Measurements from ENCODE around the gene TMEM221. TPM values are rescaled to one million over a fixed set of nuclear protein-coding genes. Genes with fewer than 3 reads are reported as not detected.
A peak's percentile ranks its signal among the peaks of the same experiment; 100 is the strongest.
"Not testable (repeated sequence)": the region's sequence is repeated elsewhere in the genome, so short reads cannot be mapped to it uniquely, and the experiment has no call there.

Gene TMEM221
- total and polyA plus RNA-seq, 7 donors = 0.23 to 1.8 (median 1.0) TPM; not detected in 3

DNA sequence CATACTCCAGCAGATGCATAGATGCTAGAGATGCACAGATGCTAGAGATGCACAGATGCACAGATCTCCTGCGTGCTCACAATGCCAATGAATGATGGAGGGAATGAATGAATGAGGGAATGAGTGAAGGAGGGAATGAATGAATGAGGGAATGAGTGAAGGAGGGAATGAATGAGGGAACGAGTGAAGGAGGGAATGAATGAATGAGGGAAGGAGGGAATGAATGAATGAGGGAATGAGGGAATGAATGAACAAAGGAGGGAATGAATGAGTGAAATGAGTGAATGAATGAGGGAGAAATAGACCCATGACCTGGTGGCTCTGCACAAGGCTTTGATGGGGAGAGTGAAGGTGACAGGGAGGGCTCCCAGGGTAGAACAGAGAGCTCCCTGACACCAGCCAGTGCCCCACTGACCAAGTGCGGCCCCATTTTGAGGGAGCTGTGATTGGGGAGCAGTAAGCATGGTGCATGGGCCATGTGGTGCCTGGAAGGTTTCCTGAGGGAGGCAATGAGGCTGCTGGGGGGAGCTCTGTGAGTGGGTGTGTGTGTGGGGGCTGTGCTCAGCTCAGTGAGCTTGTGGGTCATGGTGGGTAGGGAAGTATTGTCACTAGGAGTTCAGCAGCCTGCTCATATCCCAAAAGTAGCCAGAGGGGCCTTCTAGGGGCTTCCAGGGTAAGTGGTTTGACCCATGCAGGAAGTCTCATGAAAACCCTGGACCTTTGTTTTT is 34.6 kb upstream of the TMEM221 start:
- Histone ChIP-seq H3K27me3 (no peaks in the 10 kb centered on the region), H3K4me3 (no peak overlapping the region), H3K9me3 (no peaks in the 10 kb centered on the region), H3K4me1 (peaks cover 0 to 8% (median 0%) of the 10 kb centered on the region in 4 donors), H3K27ac (no peak overlapping the region), H3K36me3 (peaks cover 0 to 18% (median 4%) of the 10 kb centered on the region in 4 donors)
- TF ChIP-seq, protein P1, sequence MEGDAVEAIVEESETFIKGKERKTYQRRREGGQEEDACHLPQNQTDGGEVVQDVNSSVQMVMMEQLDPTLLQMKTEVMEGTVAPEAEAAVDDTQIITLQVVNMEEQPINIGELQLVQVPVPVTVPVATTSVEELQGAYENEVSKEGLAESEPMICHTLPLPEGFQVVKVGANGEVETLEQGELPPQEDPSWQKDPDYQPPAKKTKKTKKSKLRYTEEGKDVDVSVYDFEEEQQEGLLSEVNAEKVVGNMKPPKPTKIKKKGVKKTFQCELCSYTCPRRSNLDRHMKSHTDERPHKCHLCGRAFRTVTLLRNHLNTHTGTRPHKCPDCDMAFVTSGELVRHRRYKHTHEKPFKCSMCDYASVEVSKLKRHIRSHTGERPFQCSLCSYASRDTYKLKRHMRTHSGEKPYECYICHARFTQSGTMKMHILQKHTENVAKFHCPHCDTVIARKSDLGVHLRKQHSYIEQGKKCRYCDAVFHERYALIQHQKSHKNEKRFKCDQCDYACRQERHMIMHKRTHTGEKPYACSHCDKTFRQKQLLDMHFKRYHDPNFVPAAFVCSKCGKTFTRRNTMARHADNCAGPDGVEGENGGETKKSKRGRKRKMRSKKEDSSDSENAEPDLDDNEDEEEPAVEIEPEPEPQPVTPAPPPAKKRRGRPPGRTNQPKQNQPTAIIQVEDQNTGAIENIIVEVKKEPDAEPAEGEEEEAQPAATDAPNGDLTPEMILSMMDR (IDR thresholded peaks at IDR 0.05) = no peak
- TF ChIP-seq EP300 (IDR thresholded peaks at IDR 0.05) (no peak), POLR2AphosphoS5 (IDR thresholded peaks at IDR 0.05) (no peak), POLR2A (IDR thresholded peaks at IDR 0.05) (no peak)
- DNase-seq = no peak
- 77 to 89% methylated on average over 3 of the region's 3 CpGs for WGBS, 2 donors
- intact Hi-C loops (cut with DNase I) = no loop called here

DNA sequence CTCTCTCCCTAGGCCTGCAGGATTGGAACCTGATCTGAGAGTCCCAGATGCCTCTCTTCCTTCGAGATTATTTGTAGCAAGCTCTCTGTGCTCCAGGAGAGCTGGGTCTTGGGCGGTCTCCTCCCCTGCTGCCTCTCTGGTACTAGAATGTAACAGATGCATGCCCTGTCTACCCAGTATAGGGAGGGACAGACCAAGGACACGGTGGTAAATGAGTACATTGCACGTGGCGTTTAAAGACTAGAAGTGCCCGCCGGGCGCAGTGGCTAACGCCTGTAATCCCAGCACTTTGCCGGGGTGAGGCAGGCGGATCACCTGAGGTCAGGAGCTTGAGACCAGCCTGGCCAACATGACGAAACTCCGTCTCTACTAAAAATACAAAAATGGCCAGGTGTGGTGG is 33.5 kb upstream of the TMEM221 start:
- 83 to 86% methylated on average over 13 of the region's 13 CpGs for WGBS, 2 donors
- Histone ChIP-seq H3K36me3 (peaks cover 0 to 8% (median 0%) of the 10 kb centered on the region in 4 donors), H3K27me3 (no peaks in the 10 kb centered on the region), H3K27ac (no peak overlapping the region), H3K9me3 (no peaks in the 10 kb centered on the region), H3K4me1 (peaks cover 0 to 7% (median 0%) of the 10 kb centered on the region in 4 donors), H3K4me3 (no peak overlapping the region)
- intact Hi-C loops (cut with DNase I) = no loop called here
- TF ChIP-seq EP300 (IDR thresholded peaks at IDR 0.05) (no peak), POLR2AphosphoS5 (IDR thresholded peaks at IDR 0.05) (no peak), POLR2A (IDR thresholded peaks at IDR 0.05) (no peak)
- TF ChIP-seq, protein P1 (IDR thresholded peaks at IDR 0.05) = no peak
- DNase-seq = no peak

DNA sequence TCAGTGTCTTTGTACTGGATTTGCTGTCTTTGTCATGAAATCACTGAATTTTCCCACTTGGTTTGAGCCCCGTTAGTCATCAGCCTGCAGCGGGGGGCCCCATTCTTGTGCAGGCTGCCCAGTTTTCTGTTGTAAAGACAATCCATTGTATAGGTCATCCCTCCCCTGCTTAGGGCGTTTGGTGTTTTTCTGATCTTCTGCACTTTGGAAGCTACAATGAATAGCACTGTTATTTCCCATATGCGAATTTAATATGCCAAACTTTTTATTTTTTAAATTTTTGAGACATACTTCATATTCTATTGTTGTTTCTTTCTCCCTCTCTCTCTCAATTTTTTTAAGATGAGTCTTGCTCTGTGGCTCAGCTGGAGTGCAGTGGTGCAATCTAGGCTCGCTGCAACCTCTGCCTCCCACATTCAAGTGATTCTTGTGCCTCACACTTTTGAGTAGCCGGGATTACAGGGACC is 30.9 kb upstream of the TMEM221 start:
- no peaks in the 10 kb centered on the region for H3K9me3 ChIP-seq
- no peaks in the 10 kb centered on the region for H3K36me3 ChIP-seq
- TF ChIP-seq POLR2AphosphoS5 (IDR thresholded peaks at IDR 0.05) = no peak
- no peak for TF ChIP-seq EP300 (IDR thresholded peaks at IDR 0.05)
- H3K27me3 ChIP-seq = no peaks in the 10 kb centered on the region
- intact Hi-C loops (cut with DNase I) = no loop called here
- 85 to 86% methylated on average over 6 of the region's 6 CpGs for WGBS, 2 donors
- peak overlapping the region in 3 of 4 donors; percentile 18 to 32 (median 20) for H3K27ac ChIP-seq
- DNase-seq = no peak
- no peak overlapping the region for H3K4me3 ChIP-seq
- H3K4me1 ChIP-seq = peaks cover 0 to 19% (median 12%) of the 10 kb centered on the region in 4 donors

DNA sequence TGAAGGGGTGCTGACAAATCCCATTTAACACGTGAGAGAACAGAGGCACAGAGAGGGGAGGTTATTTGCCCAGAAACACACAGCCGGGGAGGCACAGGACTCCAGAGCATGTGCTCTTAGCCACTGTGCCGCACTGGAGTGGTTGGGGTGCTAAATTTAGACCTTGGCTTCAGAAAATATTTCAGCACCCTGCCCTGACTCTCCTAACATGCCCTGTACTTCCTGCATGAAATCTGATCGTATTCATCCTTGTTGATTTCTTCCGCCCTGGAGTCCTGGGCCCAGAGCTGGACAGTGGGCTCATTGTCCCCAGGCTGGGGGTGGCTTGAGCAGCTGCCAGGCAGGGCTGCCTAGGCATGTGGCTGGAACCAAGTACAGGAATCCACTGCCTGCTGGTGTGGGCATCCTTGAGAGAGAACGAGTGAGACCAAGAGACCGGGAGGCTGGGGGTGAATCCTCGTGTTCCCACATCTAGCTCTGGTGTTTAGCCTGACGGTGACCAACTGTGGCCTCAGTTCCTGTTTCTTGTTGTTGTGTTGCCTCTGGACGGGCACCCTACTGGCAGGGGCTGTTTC is 27.2 kb upstream of the TMEM221 start:
- Histone ChIP-seq H3K9me3 (no peaks in the 10 kb centered on the region), H3K27ac (peak overlapping the region; percentile 54 to 68 (median 62)), H3K36me3 (peaks cover 0 to 3% (median 0%) of the 10 kb centered on the region in 4 donors), H3K27me3 (no peaks in the 10 kb centered on the region), H3K4me3 (no peak overlapping the region), H3K4me1 (peaks cover 0 to 27% (median 24%) of the 10 kb centered on the region in 4 donors)
- DNase-seq = peak; percentile 84
- no peak for TF ChIP-seq POLR2A (IDR thresholded peaks at IDR 0.05)
- TF ChIP-seq EP300 (IDR thresholded peaks at IDR 0.05) = no peak
- TF ChIP-seq, protein P1 (IDR thresholded peaks at IDR 0.05) = no peak
- peak in 2 of 4 donors; percentile 13 to 43 for TF ChIP-seq POLR2AphosphoS5 (IDR thresholded peaks at IDR 0.05)
- WGBS, 2 donors = 59 to 69% methylated on average over 10 of the region's 10 CpGs
- intact Hi-C loops (cut with DNase I) = no loop called here

DNA sequence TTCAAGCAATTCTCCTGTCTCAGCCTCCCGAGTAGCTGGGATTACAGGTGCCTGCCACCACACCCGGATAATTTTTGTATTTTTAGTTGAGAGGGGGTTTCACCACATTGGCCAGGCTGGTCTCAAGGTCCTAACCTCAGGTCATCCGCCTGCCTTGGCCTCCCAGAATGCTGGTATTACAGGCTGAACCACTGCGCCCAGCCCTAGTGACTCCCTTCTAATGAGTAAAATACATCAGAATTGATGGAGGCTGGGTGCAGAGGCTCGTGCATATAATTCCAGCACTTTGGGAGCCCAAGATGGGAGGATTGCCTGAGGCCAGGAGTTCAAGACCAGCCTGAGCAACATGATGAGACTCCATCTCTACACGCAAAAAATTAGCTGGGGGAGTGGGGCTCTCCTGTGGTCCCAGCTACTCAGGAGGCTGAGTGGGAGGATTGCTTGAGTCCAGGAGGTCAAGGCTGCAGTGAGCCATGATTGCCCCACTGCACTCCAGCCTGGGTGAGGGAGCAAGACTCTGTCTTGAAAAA is 26.6 kb upstream of the TMEM221 start:
- H3K27me3 ChIP-seq; DNase-seq; H3K36me3 ChIP-seq; intact Hi-C loops (cut with DNase I); H3K4me3 ChIP-seq; H3K9me3 ChIP-seq: not testable (repeated sequence)
- peaks cover 0 to 28% (median 24%) of the 10 kb centered on the region in 4 donors for H3K4me1 ChIP-seq
- peak overlapping the region; percentile 54 to 68 (median 62) for H3K27ac ChIP-seq
- 79 to 85% methylated on average over 6 of the region's 6 CpGs for WGBS, 2 donors

Measured in sigmoid colon (tissue), 7 donors.